GM23248 (cell line): ENCODE results near the gene ARID1B.

ENCODE experiments used
- EZH2 ChIP-seq: fragments of 200-600 bp; sonication (generic); IDR thresholded peaks from 2 replicates; pipeline ENCODE4 v1.6.1; 2018; ENCODE audit warnings: antibody characterized with exemption, mild to moderate bottlenecking; ENCODE audit not compliant: insufficient read depth, poor library complexity, severe bottlenecking
- EZH2phosphoT487 ChIP-seq: fragments of 200-600 bp; sonication (generic); IDR thresholded peaks from 2 replicates; pipeline ENCODE4 v1.6.1; 2018; ENCODE audit warnings: antibody characterized with exemption, moderate library complexity, mild to moderate bottlenecking, low read depth; ENCODE audit not compliant: insufficient read depth

DNA sequence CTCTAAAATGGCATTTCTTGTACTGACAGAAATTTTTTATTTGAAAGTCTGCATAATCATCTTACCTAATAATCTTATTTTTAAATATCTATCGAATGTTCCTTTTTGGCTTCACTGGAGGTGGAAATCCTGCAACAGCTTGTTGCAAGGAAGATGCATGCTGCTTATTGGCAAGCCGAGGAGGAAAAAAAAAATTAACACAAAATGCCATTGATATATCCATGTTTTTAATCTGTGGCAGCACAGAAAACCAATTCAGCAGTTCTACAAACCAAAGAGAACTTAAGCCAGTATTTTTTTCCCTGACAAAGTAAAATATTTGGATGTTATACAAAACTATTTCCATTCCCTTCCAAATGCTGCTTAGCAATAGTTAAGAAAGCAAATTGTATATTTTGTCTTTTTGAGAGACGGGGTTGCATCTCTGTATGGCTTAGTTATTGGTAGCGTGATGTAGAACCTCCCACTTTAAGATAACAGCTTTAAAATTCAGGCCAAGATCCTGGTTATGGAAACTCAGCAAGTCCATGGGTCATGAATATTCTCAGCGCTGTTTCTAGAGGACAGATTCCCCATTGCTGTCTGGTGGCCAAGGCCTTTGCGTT, 314.8 kb downstream of the ARID1B start:
- TF ChIP-seq EZH2phosphoT487 = no peak
- no peak for TF ChIP-seq EZH2
